Activated CD4-positive, alpha-beta T cell treated with anti-CD3 and anti-CD28 coated beads, Interleukin-10, Interleukin-2, amounts not matched to agents 100 ng/mL and 50 ng/mL, durations not matched to agents 16 hours and 8 hours (primary cell): ENCODE data around the gene FBXW7.
A peak's percentile ranks its signal among the peaks of the same experiment; 100 is the strongest.

ENCODE experiments used
- DNase-seq: peaks from one replicate; pipeline ENCODE4 v3.0.0-alpha.2; 2020

The FBXW7 gene

GRCh38 chr4:152364383-152364782 lies 171.5 kb downstream of the FBXW7 start:
- DNase-seq, result no peak

DNA sequence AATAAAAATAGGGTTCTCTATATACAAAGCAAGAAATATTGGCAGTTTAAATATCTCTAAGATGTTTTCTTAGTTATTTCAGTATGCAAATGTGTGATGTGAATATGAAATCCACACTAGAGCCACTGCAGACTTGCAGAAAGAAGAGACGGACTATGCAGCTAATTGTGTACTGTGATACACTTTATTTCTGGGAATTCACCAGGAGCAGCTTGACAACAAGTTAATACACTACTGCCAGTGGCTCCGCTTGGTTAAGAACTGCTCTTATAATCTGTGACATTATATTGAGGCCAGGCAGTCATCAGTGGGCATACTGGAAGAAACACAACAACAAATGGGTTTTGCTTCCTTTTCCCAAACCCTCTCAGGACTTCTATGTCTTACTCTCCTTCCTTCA lies 172.0 kb downstream of the FBXW7 start:
- DNase-seq, result no peak

DNA sequence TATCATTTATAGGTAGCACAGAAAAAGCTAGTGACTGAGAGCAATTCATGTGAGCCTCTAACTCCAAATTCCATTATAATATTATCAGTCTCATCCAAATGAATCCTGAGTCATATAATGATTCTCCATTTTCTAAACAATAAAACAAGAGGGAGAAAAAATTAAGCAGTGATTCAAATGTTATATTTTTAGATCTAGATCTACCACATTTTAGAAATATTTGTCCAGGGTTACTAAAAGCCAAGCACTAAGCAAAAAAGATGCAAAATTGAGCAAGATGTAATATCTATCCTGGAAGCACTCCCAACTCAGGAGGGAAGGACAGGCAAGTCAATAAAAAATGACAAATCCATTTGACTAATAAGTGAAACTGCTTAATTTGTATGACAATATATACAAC lies 172.8 kb downstream of the FBXW7 start:
- DNase-seq, result no peak

- DNase-seq, result peak; percentile 17
These were observed 175.9 kb downstream of the FBXW7 start for GRCh38 chr4:152360045-152360410.

DNA sequence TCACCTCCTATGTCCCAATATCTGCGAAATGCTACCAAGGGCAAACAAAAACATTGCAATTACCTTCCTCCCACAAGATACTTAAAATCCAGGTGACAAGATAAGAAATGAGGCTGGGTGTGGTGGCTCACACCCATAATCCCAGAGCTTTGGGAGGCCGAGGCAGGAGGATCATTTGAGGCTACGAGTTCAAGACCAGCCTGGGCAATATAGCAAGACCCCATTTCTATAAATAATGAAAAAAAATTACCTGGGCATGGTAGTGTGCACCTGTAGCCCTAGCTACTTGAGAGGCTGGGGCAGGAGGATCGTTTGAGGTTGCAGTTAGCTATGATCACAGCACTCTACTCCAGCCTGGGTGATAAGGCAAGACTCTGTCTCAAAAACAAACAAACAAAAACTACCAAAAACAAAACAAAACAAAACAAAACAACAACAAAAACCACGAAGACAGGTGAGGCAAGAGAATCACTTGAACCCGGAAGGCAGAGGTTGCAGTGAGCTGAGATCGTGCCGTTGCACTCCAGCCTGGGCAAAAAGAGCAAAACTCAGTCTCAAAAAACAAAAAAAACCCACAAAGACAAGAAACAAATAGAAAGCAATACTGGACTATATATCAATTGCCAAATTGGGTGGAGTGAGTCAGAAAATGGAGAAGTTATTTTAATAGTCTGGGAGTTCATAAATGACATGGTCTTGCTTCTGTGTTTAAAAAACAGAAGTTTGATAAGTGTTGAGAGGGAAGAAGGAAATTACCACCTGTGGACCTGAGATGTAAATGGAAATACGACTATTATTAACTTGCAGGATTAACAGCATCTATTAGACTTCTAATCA lies 176.5 kb downstream of the FBXW7 start:
- no peak for DNase-seq

DNA sequence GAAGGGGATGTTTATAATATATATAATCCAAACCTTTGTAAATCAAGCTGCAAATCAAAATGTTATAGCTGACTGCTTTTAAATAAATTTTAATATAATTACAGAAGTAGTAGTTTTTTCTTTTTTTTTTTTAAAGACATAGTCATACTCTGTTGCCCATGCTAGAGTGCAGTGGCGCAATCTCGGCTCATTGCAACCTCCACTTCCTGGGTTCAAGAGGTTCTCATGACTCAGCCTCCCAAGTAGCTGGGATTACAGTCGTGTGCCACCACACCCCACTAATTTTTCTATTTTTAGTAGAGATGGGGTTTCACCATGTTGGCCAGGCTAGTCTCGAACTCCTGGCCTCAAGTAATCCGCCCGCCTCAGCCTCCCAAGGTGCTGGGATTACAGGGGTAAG lies 178.7 kb downstream of the FBXW7 start:
- peak; percentile 17 for DNase-seq

GRCh38 chr4:152356428-152357034 lies 179.4 kb downstream of the FBXW7 start:
- DNase-seq, result no peak

GRCh38 chr4:152352622-152353116 lies 183.2 kb downstream of the FBXW7 start:
- no peak for DNase-seq

- no peak for DNase-seq
These were observed 183.7 kb downstream of the FBXW7 start for GRCh38 chr4:152352215-152352614.

DNA sequence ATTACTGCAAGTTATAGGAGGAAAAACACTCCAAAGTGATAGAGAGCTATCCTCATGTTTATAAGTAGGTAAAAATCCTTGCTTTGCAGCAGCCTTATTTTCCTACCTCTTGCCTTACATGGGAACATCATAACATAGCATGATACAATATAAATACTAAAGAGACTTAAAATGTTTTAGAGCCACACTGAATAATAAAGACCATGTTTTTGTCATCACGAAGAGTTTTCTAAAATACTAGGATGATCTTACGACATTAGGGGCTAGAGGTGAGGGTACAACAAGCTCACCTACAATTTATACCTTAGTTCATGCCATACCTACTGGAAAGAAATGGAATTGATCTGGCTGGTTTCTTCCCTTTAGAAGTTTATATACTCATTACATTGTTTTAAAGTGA lies 184.8 kb downstream of the FBXW7 start:
- DNase-seq, result no peak

DNA sequence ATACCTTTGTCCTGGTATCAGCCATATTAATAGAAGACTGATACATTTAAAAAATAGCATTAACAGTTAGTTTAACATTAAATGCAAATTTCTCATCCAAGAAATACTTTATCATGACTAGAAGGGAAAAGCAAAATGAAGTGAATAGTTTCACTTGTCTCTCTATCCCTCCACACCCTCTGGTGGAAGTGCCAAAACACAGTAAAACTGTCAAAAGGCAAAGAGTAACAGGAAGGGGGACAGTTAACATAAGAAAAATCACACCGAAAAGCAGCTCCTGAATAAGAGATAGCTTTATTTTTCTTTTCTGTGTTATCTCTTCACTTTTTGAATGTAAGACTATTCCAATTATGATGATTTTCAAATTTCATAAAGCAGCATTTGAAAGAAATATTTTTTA lies 187.2 kb downstream of the FBXW7 start:
- no peak for DNase-seq

DNA sequence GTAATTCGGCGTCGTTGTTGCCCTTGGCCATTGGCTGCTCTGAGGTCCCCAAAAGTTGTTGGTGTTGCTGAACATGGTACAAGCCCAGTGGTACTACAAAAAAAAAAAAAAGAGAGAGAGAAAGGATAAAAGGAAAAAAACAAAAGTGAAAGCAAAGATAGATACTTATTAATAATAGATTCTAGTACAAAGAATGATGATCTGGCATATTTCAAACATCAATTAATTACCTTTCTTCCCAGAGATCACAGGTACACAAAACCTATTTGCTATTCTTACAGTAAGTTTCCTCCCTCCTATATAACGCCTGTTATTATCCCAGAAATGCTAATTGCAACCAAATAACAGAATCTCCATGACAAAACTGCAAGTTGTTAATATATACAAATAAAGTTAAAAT lies 188.9 kb downstream of the FBXW7 start:
- DNase-seq, result no peak

GRCh38 chr4:152346526-152346925 lies 189.4 kb downstream of the FBXW7 start:
- DNase-seq, result no peak

GRCh38 chr4:152344001-152344400 lies 191.9 kb downstream of the FBXW7 start:
- DNase-seq, result no peak

- no peak for DNase-seq
These were observed 193.6 kb downstream of the FBXW7 start for GRCh38 chr4:152342293-152342692.

GRCh38 chr4:152340818-152341217 lies 195.1 kb downstream of the FBXW7 start:
- DNase-seq, result no peak

GRCh38 chr4:152339576-152339975 lies 196.3 kb downstream of the FBXW7 start:
- no peak for DNase-seq

DNA sequence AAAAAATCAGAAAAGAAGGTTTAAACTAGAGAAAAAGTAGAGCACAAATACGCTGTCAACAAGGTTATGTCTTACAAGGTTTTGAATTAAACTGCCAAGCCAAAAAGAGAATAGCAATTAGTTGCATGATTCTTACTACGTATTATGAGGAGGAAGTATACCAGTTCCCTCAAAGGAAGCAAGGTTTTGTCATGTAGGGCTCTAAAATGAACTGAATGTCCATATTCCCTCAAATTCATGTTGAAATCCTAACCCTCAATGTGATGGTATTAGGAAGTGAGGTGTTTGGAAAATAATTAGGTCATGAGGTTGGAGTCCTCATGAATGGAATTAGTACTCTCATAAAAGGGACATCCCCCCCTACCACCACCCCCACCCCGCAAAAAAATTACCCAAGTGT lies 201.0 kb downstream of the FBXW7 start:
- no peak for DNase-seq

GRCh38 chr4:152331042-152331441 lies 204.8 kb downstream of the FBXW7 start:
- DNase-seq, result no peak

DNA sequence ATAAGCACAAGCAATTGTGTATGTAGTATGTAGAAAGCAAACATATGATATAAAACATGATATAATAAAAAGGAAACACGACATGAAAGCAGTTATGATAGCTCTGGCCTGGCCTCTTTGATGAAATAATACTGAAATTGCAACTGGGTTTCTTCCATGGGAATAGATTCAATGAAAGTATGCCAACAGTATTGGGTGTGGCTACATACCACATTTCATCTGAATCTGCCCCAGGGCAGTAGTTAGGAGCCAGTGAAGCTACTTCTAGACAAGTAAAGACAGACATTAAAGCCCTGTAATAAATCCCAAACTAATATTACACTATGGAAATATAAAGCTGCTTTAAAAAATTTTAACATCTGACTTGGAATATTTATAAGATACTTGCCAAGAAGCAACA lies 207.3 kb downstream of the FBXW7 start:
- no peak for DNase-seq

DNA sequence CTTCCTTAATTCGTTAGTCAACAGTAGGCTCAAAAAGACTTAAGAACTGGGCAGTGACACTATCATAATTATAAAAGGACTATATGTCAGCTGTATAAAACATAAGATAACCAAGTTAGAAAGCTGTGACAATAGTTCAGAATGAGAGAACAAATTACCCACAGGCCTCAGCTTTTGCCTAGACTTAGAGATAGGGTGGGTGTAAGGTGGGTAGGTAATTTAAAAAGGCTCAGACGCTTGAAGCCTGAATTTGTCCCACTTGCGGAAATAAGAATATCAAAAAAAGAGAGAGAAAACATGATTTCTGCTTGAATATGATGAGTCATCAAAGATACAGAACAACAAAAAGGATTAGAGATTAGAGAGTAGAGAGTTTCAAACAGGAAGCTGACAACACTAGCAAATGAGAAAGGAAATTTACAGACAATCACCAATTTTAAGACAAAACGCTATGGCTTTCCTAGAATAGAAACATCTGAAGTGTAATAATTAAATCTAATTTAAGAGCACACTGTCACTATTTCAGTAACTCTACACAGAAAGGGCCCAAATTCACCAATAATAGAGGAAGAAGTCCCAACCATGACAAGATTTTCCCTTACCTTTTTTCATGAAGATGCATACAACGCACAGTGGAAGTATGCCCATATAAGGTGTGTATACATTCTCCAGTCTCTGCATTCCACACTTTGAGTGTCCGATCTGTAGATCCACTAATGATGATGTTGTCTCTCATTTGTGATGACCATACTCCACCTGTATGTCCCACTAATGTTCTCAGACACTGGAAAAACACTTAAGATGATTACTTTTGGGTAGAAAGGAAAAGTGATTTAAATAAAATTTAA lies 208.1 kb downstream of the FBXW7 start:
- peak; percentile 19 for DNase-seq

GRCh38 chr4:152325831-152326230 lies 210.1 kb downstream of the FBXW7 start:
- DNase-seq, result no peak

GRCh38 chr4:152323221-152323620 lies 212.7 kb downstream of the FBXW7 start:
- DNase-seq, result no peak

DNA sequence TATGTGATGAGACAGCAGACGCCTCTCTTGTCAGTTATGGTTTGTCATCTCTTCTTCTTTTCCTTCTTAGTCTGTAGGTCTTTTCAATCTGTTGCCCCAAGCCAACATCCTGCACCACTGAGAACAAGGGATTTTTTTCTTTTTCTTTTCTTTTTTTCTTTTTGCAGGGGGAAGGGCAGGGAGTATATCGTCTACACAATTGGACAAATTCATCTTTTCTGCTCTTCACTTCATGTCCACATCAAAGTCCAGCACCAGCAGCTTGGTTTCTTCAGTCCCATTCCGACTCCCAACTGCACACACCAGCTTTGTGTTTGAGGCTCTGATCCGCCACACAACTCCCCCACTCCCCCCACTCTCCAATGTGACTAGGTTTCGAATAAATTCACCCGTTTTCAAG lies 213.2 kb downstream of the FBXW7 start:
- no peak for DNase-seq
